AG04450 (cell line): ENCODE results near the gene ITPRID2. TPM values are rescaled to one million over a fixed set of nuclear protein-coding genes. Genes with fewer than 3 reads are reported as not detected.
"Not testable (repeated sequence)": the region's sequence is repeated elsewhere in the genome, so short reads cannot be mapped to it uniquely, and the experiment has no call there.

Source experiments
- CTCF ChIA-PET: fragments of 300-600, 350-600 bp; formaldehyde crosslinking; extraction: SDS; loops from one replicate; lab custom pipeline; 2022; ENCODE audit warnings: antibody characterized with exemption, inconsistent platforms; lab: Charles Lee
- POLR2A ChIA-PET: fragments of 350-600 bp; formaldehyde crosslinking; extraction: SDS; loops from one replicate; lab custom pipeline; 2021; ENCODE audit warnings: antibody characterized with exemption, inconsistent platforms; lab: Yijun Ruan, JAX
- DNase-seq: peaks from one replicate; pipeline ENCODE4 v3.0.0-alpha.2; 2011; ENCODE audit warnings: low read depth, low spot score
- H3K27ac ChIP-seq: one replicate; pipeline ENCODE4 v1.5.1; 2012; ENCODE audit warnings: low read depth, low read length, control low read depth
- H3K27me3 ChIP-seq: one replicate; pipeline ENCODE4 v1.6.0; 2012; ENCODE audit warnings: low read length; ENCODE audit not compliant: control insufficient read depth, insufficient read depth
- H3K4me3 ChIP-seq: 2 replicates; pipeline ENCODE4 v1.5.1; 2011; ENCODE audit warnings: mild to moderate bottlenecking, low read depth, low read length, control low read depth
- H3K9me3 ChIP-seq: 2 replicates; pipeline ENCODE4 v1.5.1; 2012; ENCODE audit warnings: low read length; ENCODE audit not compliant: control insufficient read depth, insufficient read depth
- CTCF ChIP-seq: IDR thresholded peaks from 2 replicates; pipeline ENCODE4 v1.5.1; 2011; ENCODE audit warnings: low read depth, low read length, control low read depth, inconsistent platforms
- polyA plus RNA-seq: library from polyadenylated mRNA; depleted of rRNA; stranded (reverse); fragments of >200 nt; gene quantifications from 2 replicates; pipeline ENCODE4 v1.2.3, GENCODE V29; 2011

Gene ITPRID2
- polyA plus RNA-seq, 1 experiment = 110 TPM

GRCh38 chr2:181953881-181954537, 62.5 kb downstream of the ITPRID2 start:
- Histone ChIP-seq H3K4me3 (no peak overlapping the region), H3K9me3 (no peaks in the 10 kb centered on the region), H3K27ac (no peak overlapping the region), H3K27me3 (no peaks in the 10 kb centered on the region)
- peak; percentile 65 for TF ChIP-seq CTCF
- DNase-seq = no peak
- ChIA-PET CTCF (interaction anchor here (0.6 to 2.1 kb wide), 43 partner anchors 11 to 1059 kb away, joined by 3 to 48 read pairs (median 3); no protein-coding TSS in a partner anchor), POLR2A (interaction anchor here (0.6 kb wide), 1 partner anchor 178 kb away, joined by 4 read pairs; no protein-coding TSS in a partner anchor)

GRCh38 chr2:181954538-181954883, 63.0 kb downstream of the ITPRID2 start:
- Histone ChIP-seq H3K4me3 (no peak overlapping the region), H3K27ac (no peak overlapping the region), H3K9me3 (no peaks in the 10 kb centered on the region), H3K27me3 (no peaks in the 10 kb centered on the region)
- CTCF ChIA-PET = interaction anchor here (0.6 to 2.1 kb wide), 28 partner anchors 9 to 1489 kb away, joined by 3 to 48 read pairs (median 3); no protein-coding TSS in a partner anchor
- POLR2A ChIA-PET = interaction anchor here (0.6 kb wide), 1 partner anchor 178 kb away, joined by 4 read pairs; no protein-coding TSS in a partner anchor
- no peak for TF ChIP-seq CTCF
- DNase-seq = no peak

DNA sequence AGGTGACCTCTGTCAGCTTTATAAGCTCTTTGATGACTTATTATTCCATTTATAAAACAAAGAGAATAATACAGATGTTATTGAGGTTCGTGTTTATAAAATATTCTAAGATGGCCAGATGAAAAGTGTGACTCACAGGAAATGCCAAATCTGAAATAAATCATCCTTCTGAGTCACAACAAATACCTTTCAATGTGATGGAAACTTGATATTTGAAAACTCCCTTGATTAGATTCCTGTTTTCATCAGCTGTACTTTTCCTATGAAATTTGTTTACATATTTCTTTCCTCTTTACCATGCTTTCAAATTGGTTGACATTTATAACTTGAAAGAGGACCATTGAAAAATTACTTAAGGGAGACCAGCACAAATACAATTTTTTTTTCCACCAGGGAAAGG, 63.5 kb downstream of the ITPRID2 start:
- Histone ChIP-seq H3K27ac (no peak overlapping the region), H3K4me3 (no peak overlapping the region), H3K9me3 (no peaks in the 10 kb centered on the region), H3K27me3 (no peaks in the 10 kb centered on the region)
- CTCF ChIA-PET = interaction anchor here (0.6 to 2.1 kb wide), 26 partner anchors 9 to 1489 kb away, joined by 3 to 48 read pairs (median 3); no protein-coding TSS in a partner anchor
- POLR2A ChIA-PET = interaction anchor here (0.6 kb wide), 1 partner anchor 177 kb away, joined by 4 read pairs; no protein-coding TSS in a partner anchor
- TF ChIP-seq CTCF = no peak
- peak; percentile 33 for DNase-seq

DNA sequence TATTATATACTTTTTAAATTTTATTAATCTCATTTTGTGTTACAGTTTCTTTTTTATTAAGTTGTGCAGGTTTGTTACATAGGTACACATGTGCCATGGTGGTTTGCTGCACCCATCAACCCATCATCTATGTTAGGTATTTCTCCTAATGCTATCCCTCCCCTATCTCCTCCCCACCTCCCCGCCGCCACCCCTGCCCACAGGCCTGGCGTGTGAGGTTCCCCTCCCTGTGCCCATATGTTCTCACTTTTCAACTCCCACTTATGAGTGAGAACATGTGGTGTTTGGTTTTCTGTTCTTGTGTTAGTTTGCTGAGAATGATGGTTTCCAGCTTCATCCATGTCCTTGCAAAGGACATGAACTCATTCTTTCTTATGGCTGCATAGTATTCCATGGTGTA, 64.3 kb downstream of the ITPRID2 start:
- POLR2A ChIA-PET, DNase-seq, CTCF ChIA-PET, H3K27me3 ChIP-seq, H3K4me3 ChIP-seq, H3K9me3 ChIP-seq, H3K27ac ChIP-seq: not testable (repeated sequence)

DNA sequence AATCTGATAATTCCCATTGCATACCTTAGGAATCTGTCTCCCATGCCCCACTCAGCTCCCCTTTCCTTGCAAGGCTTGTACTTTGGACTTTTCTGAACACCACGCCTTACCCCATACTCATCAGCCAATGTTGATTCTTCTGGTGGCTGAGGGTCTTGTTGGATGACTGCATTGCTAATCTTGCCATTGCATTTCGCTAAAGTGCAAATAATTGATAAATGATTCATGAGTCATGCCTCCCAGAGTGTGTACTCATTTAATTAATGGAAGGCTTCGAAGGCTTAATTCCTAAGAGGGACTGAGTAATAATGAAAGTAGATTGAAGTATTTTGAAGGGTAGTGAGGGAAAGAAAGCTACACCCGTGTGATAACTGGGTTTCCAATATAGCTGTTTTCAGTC, 66.1 kb downstream of the ITPRID2 start:
- no peak overlapping the region for H3K27ac ChIP-seq
- peaks cover 4% of the 10 kb centered on the region for H3K9me3 ChIP-seq
- no peak overlapping the region for H3K4me3 ChIP-seq
- ChIA-PET POLR2A (no interaction called here), CTCF (no interaction called here)
- no peak for DNase-seq
- TF ChIP-seq CTCF = no peak
- no peaks in the 10 kb centered on the region for H3K27me3 ChIP-seq
